H9 (cell line): ENCODE results near the gene LMBR1. TPM values are rescaled to one million over a fixed set of nuclear protein-coding genes. Genes with fewer than 3 reads are reported as not detected.

Source experiments
- DNase-seq: peaks from one replicate; pipeline ENCODE4 v3.0.0-alpha.2; 2017
- H2AFZ ChIP-seq: one replicate; pipeline ENCODE4 v1.6.1; 2013; ENCODE audit warnings: mild to moderate bottlenecking, low read length, control low read depth, moderate library complexity
- H2AK5ac ChIP-seq: 2 replicates; pipeline ENCODE4 v1.6.1; 2013; ENCODE audit warnings: low read length, control low read depth, mixed read lengths; ENCODE audit not compliant: insufficient read length
- H2BK120ac ChIP-seq: one replicate; pipeline ENCODE4 v1.6.1; 2013; ENCODE audit warnings: low read depth, mild to moderate bottlenecking, low read length, control low read depth, inconsistent platforms; ENCODE audit not compliant: poor library complexity, severe bottlenecking
- H2BK12ac ChIP-seq: 2 replicates; pipeline ENCODE4 v1.6.1; 2013; ENCODE audit warnings: low read length, control low read depth, mixed read lengths, low read depth; ENCODE audit not compliant: insufficient read length
- H2BK15ac ChIP-seq: 2 replicates; pipeline ENCODE4 v1.6.1; 2013; ENCODE audit warnings: low read depth, low read length, control low read depth
- H2BK20ac ChIP-seq: one replicate; pipeline ENCODE4 v1.6.1; 2013; ENCODE audit warnings: low read depth, mild to moderate bottlenecking, low read length, control low read depth, inconsistent platforms; ENCODE audit not compliant: poor library complexity, severe bottlenecking
- H2BK5ac ChIP-seq: 2 replicates; pipeline ENCODE4 v1.6.1; 2013; ENCODE audit warnings: low read length, control low read depth, mixed read lengths; ENCODE audit not compliant: insufficient read length
- H3K14ac ChIP-seq: 2 replicates; pipeline ENCODE4 v1.6.1; 2013; ENCODE audit warnings: low read length, control low read depth; ENCODE audit not compliant: insufficient read depth
- H3K18ac ChIP-seq: 2 replicates; pipeline ENCODE4 v1.6.1; 2013; ENCODE audit warnings: low read depth, mild to moderate bottlenecking, mixed read lengths, low read length, control low read depth; ENCODE audit not compliant: insufficient read length
- H3K23ac ChIP-seq: 2 replicates; pipeline ENCODE4 v1.6.1; 2013; ENCODE audit warnings: low read length, control low read depth, mixed read lengths, low read depth; ENCODE audit not compliant: insufficient read length
- H3K23me2 ChIP-seq: 2 replicates; pipeline ENCODE4 v1.6.1; 2013; ENCODE audit warnings: low read depth, mild to moderate bottlenecking, mixed read lengths, low read length, control low read depth; ENCODE audit not compliant: insufficient read length, poor library complexity, severe bottlenecking
- H3K27ac ChIP-seq: 2 replicates; pipeline ENCODE4 v1.5.1; 2013; ENCODE audit warnings: low read length, control low read depth, mixed read lengths, low read depth; ENCODE audit not compliant: insufficient read length
- H3K27me3 ChIP-seq: 2 replicates; pipeline ENCODE4 v1.6.1; 2013; ENCODE audit warnings: low read length, control low read depth, inconsistent platforms; ENCODE audit not compliant: insufficient read depth
- H3K4ac ChIP-seq: 2 replicates; pipeline ENCODE4 v1.6.1; 2013; ENCODE audit warnings: low read depth, mild to moderate bottlenecking, control low read depth, inconsistent platforms, low read length, moderate library complexity
- H3K4me1 ChIP-seq: 2 replicates; pipeline ENCODE4 v1.6.1; 2013; ENCODE audit warnings: low read length, control low read depth, inconsistent platforms; ENCODE audit not compliant: insufficient read depth
- H3K4me2 ChIP-seq: 2 replicates; pipeline ENCODE4 v1.6.1; 2013; ENCODE audit warnings: low read length, control low read depth, mixed read lengths; ENCODE audit not compliant: insufficient read length, insufficient read depth
- H3K56ac ChIP-seq: 2 replicates; pipeline ENCODE4 v1.6.1; 2013; ENCODE audit warnings: low read depth, mild to moderate bottlenecking, mixed read lengths, low read length, control low read depth; ENCODE audit not compliant: insufficient read length
- H3K79me1 ChIP-seq: 2 replicates; pipeline ENCODE4 v1.6.1; 2013; ENCODE audit warnings: low read depth, mild to moderate bottlenecking, moderate library complexity, low read length, control low read depth, inconsistent platforms; ENCODE audit not compliant: insufficient read depth, poor library complexity, severe bottlenecking
- H3K79me2 ChIP-seq: 2 replicates; pipeline ENCODE4 v1.6.1; 2013; ENCODE audit warnings: low read length, control low read depth, inconsistent platforms; ENCODE audit not compliant: insufficient read depth
- H3K9ac ChIP-seq: 2 replicates; pipeline ENCODE4 v1.6.1; 2013; ENCODE audit warnings: low read length, control low read depth, mixed read lengths; ENCODE audit not compliant: insufficient read length; ENCODE audit errors: extremely low read depth
- H3K9me3 ChIP-seq: one replicate; pipeline ENCODE4 v1.6.1; 2013; ENCODE audit warnings: low read depth, low read length, inconsistent platforms; ENCODE audit not compliant: control insufficient read depth
- H3T11ph ChIP-seq: one replicate; pipeline ENCODE4 v1.6.1; 2013; ENCODE audit warnings: mild to moderate bottlenecking, low read length, control low read depth, inconsistent platforms
- H4K20me1 ChIP-seq: one replicate; pipeline ENCODE4 v1.6.1; 2013; ENCODE audit not compliant: control insufficient read depth, insufficient read length, insufficient read depth
- H4K5ac ChIP-seq: 2 replicates; pipeline ENCODE4 v1.6.1; 2013; ENCODE audit warnings: low read depth, mild to moderate bottlenecking, mixed read lengths, low read length, control low read depth; ENCODE audit not compliant: insufficient read length
- H4K8ac ChIP-seq: replicated peaks from 2 replicates; pipeline ENCODE4 v1.6.1; 2013; ENCODE audit warnings: low read length, control low read depth, mixed read lengths, low read depth; ENCODE audit not compliant: insufficient read length
- H4K91ac ChIP-seq: 2 replicates; pipeline ENCODE4 v1.6.1; 2013; ENCODE audit warnings: low read depth, mild to moderate bottlenecking, moderate library complexity, mixed read lengths, low read length, control low read depth; ENCODE audit not compliant: insufficient read length
- H3K27ac Mint-ChIP-seq, 3 experiments: 2 replicates in 2 of 3; 3 replicates in 1 of 3; pipeline ENCODE4 v1.8.0; 2020 to 2021; ENCODE audit warnings: mixed read lengths in 3 of 3, mild to moderate bottlenecking in 1 of 3, moderate library complexity in 1 of 3
- H3K27me3 Mint-ChIP-seq: 2 replicates; pipeline ENCODE4 v1.8.0; 2021; ENCODE audit warnings: low read depth, mild to moderate bottlenecking, moderate library complexity, mixed read lengths
- H3K36me3 Mint-ChIP-seq, 3 experiments: 2 replicates in 2 of 3; 3 replicates in 1 of 3; pipeline ENCODE4 v1.8.0; 2020 to 2021; ENCODE audit warnings: low read depth in 3 of 3, mixed read lengths in 3 of 3; ENCODE audit not compliant: insufficient read depth in 1 of 3
- H3K4me1 Mint-ChIP-seq, 2 experiments: 2 replicates each; pipeline ENCODE4 v1.8.0; 2020; ENCODE audit warnings: mixed read lengths in 2 of 2
- H3K4me3 Mint-ChIP-seq, 2 experiments: 2 replicates in 1 of 2; 3 replicates in 1 of 2; pipeline ENCODE4 v1.8.0; 2020 to 2021; ENCODE audit warnings: mild to moderate bottlenecking in 2 of 2, mixed read lengths in 2 of 2, moderate library complexity in 1 of 2
- H3K9me3 Mint-ChIP-seq, 2 experiments: 2 replicates in 1 of 2; 3 replicates in 1 of 2; pipeline ENCODE4 v1.8.0; 2020; ENCODE audit warnings: mild to moderate bottlenecking in 2 of 2, mixed read lengths in 2 of 2, moderate library complexity in 1 of 2
- CTCF ChIP-seq: fragments of 200-600 bp; sonication (generic); conservative IDR thresholded peaks from 3 replicates; pipeline ENCODE4 v1.8.0; 2021; ENCODE audit warnings: antibody characterized with exemption, mild to moderate bottlenecking
- WGBS: extraction: QIAGEN DNeasy Blood & Tissue Kit; methylation state at CpG from one replicate; pipeline ENCODE4 v1.1.7; 2013; ENCODE audit warnings: missing lambda C conversion rate, low lambda C conversion rate, mixed read lengths; ENCODE audit not compliant: insufficient read length; ENCODE audit errors: extremely low coverage; 5-methylcytosine and 5-hydroxymethylcytosine counted together
- total RNA-seq: library from RNA; stranded (reverse); gene quantifications from 2 replicates; pipeline ENCODE4 v1.2.1, GENCODE V29; 2021

Gene LMBR1
- total RNA-seq, 1 experiment from 2014 or later: 62.3 TPM

- no peak overlapping the region for H2BK15ac ChIP-seq
- Mint-ChIP-seq H3K27ac (peak overlapping the region in 1 of 3 experiments; percentile 47; a peak in 2 of 7 replicates), H3K9me3 (no peaks in the 10 kb centered on the region), H3K27me3 (no peaks in the 10 kb centered on the region), H3K4me1 (no peaks in the 10 kb centered on the region), H3K36me3 (peaks cover 0 to 15% (median 6%) of the 10 kb centered on the region in 3 experiments; a peak in 5 of 7 replicates), H3K4me3 (no peak overlapping the region)
- no peak overlapping the region for H4K8ac ChIP-seq
- H3K4ac ChIP-seq: no peak overlapping the region
- H3K23ac ChIP-seq: no peak overlapping the region
- H4K20me1 ChIP-seq: no peaks in the 10 kb centered on the region
- H3K56ac ChIP-seq: no peak overlapping the region
- no peak overlapping the region for H2BK5ac ChIP-seq
- H3K4me1 ChIP-seq: no peaks in the 10 kb centered on the region
- no peak overlapping the region for H3K9ac ChIP-seq
- peak overlapping the region; percentile 22; the same call in 1 of the 2 replicates for H3K14ac ChIP-seq
- no peak for DNase-seq
- no peak overlapping the region for H2BK12ac ChIP-seq
- no peak overlapping the region for H3K27ac ChIP-seq
- no peak overlapping the region for H3T11ph ChIP-seq
- no peak overlapping the region for H2AK5ac ChIP-seq
- no peak overlapping the region for H2BK20ac ChIP-seq
- H3K79me2 ChIP-seq: no peaks in the 10 kb centered on the region
- H3K27me3 ChIP-seq: no peaks in the 10 kb centered on the region
- no peak overlapping the region for H3K18ac ChIP-seq
- H3K79me1 ChIP-seq: no peaks in the 10 kb centered on the region
- H2AFZ ChIP-seq: no peak overlapping the region
- H4K91ac ChIP-seq: no peak overlapping the region
- H2BK120ac ChIP-seq: no peak overlapping the region
- no peak for TF ChIP-seq CTCF
- H4K5ac ChIP-seq: no peak overlapping the region
- H3K4me2 ChIP-seq: no peak overlapping the region
- H3K23me2 ChIP-seq: no peaks in the 10 kb centered on the region
- WGBS: no CpG with 5 or more reads among the region's 10 CpGs
- H3K9me3 ChIP-seq: no peaks in the 10 kb centered on the region
Observed at GRCh38 chr7:156684251-156684650, 208.7 kb downstream of the LMBR1 start.
